Activated CD4-positive, alpha-beta T cell treated with anti-CD3 and anti-CD28 coated beads, Interleukin-2, amount 10 ng/mL, durations not matched to agents 7 days and 5 days (primary cell): ENCODE data around the gene ABHD2. TPM values are rescaled to one million over a fixed set of nuclear protein-coding genes. Genes with fewer than 3 reads are reported as not detected.
"Not testable (repeated sequence)": the region's sequence is repeated elsewhere in the genome, so short reads cannot be mapped to it uniquely, and the experiment has no call there.

ENCODE experiments used
- CTCF ChIA-PET: fragments of 350-600 bp; sonication (Branson Sonifier 250); formaldehyde crosslinking; loops from one replicate; lab custom pipeline; 2021; ENCODE audit warnings: antibody characterized with exemption; lab: Charles Lee
- POLR2A ChIA-PET: fragments of 350-600 bp; sonication (Branson Sonifier 250); formaldehyde crosslinking; loops from one replicate; lab custom pipeline; 2021; ENCODE audit warnings: antibody characterized with exemption; lab: Charles Lee
- DNase-seq: peaks from one replicate; pipeline ENCODE4 v3.0.0-alpha.2; 2020
- H3K27ac Mint-ChIP-seq: one replicate; pipeline ENCODE4 v1.8.0; 2021; ENCODE audit warnings: mild to moderate bottlenecking, moderate library complexity, mixed read lengths
- H3K27me3 Mint-ChIP-seq: one replicate; pipeline ENCODE4 v1.8.0; 2021; ENCODE audit warnings: mixed read lengths
- H3K36me3 Mint-ChIP-seq: one replicate; pipeline ENCODE4 v1.8.0; 2021; ENCODE audit warnings: low read depth, mixed read lengths
- H3K4me1 Mint-ChIP-seq: one replicate; pipeline ENCODE4 v1.8.0; 2021; ENCODE audit warnings: mixed read lengths
- H3K4me3 Mint-ChIP-seq: one replicate; pipeline ENCODE4 v1.8.0; 2021; ENCODE audit warnings: mild to moderate bottlenecking, moderate library complexity, mixed read lengths
- H3K9me3 Mint-ChIP-seq: one replicate; pipeline ENCODE4 v1.8.0; 2021; ENCODE audit warnings: mixed read lengths
- total RNA-seq, 2 experiments: library from RNA; stranded (reverse); gene quantifications; one replicate each; pipeline ENCODE4 v1.2.3, GENCODE V29; 2021

The ABHD2 gene
- total RNA-seq: 10 to 100 TPM; 79.7 to 89.0 TPM

DNA sequence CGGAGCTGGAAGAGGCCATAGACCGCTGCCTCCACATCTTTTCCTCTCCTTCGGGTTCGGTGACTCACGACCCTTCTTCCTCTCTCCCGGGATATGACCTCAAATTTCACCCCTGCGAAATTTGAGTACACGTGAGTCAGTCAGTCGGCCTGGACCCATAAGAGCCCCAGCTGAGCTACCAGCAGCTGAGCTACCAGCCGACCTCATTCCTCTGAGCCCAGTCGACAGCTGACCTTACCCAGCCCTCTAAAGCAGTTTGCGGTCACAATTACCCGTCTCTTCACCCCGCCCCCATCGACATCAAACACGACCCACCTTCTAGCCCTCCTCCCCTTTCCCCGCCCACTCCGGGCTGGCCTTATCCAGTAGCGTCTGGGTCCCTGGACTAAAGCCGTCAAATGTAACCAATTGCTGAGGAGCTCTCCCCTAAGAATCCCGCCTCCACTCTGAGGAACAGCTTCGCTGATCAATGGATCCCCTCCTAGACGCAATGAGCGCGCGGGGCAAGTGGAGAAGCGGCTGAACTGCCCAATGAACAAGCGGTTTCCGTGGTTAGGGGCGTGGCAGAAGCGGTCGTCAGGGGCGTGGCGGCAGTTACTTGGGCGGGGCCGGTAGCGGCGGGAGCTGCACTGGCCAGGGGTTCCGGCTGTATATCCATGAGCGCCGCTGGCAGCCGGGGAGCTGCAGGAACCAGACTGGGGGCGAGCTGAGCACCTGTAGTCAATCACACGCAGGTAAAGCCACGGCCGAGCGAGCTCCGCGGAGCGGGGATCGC, at the start of gene ABHD2:
TSS of gene ABHD2 (plus strand) at position 627 of the 775 bp plus-strand sequence. CDS start 27,872 bp downstream, outside the sequence.
- H3K27ac Mint-ChIP-seq: peak within 1 kb of the TSS; percentile 78
- peaks cover 34% of the 10 kb centered on the region for H3K4me1 Mint-ChIP-seq
- peak; percentile 99 for DNase-seq
- H3K9me3 Mint-ChIP-seq: no peaks in the 10 kb centered on the region
- no peaks in the 10 kb centered on the region for H3K27me3 Mint-ChIP-seq
- ChIA-PET CTCF (interaction anchor here (0.7 to 2.9 kb wide), 11 partner anchors 11 to 271 kb away, joined by 3 to 11 read pairs (median 4); no protein-coding TSS in a partner anchor), POLR2A (interaction anchor here (1.2 kb wide), 1 partner anchor 11 kb away, joined by 4 read pairs; no protein-coding TSS in a partner anchor)
- H3K36me3 Mint-ChIP-seq: peaks cover 3% of the 10 kb centered on the region
- H3K4me3 Mint-ChIP-seq: no peak within 1 kb of the TSS

DNA sequence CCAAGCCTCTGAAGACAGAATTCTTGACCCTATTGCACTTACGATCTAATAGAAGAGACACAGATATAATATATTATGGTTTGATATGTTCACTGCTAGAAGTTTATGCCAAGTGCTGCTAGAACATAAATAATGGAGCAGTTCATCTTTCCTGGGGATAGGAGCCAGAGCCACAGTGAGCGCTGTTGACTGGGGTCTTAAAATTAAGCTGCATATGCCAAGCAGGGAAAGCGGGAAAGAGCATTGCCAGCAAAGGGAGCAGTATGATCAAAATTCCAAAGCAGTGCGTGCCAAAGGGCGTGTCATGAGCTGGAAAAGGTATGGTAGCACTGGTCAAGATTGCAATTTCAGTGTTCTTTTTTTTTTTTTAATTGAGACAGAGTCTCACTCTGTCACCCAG, 49.1 kb upstream of the ABHD2 start:
- Mint-ChIP-seq H3K27ac (no peak overlapping the region), H3K36me3 (no peaks in the 10 kb centered on the region), H3K4me3 (no peak overlapping the region), H3K27me3 (peaks cover 30% of the 10 kb centered on the region), H3K9me3 (no peaks in the 10 kb centered on the region), H3K4me1 (no peaks in the 10 kb centered on the region)
- DNase-seq: no peak
- ChIA-PET CTCF (no interaction called here), POLR2A (no interaction called here)

DNA sequence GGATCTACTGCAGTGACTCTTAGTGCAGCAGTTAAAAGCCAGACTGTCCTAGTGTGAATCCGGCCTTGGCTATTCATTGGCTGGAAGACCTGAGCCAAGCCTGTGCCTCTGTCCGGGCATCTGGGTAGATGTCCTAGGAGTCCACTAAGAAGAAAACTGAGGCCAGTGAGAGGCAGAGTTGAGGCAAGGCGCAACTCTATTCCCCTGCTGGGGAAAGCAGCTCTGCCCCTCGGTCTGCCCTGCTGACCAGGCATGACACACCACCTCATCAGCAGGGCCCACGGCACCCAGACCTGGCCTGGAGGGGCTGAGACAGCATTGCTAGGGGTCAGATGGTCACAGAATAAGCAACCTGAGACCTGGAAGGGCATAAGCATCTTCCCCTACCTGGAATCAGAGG, 46.7 kb upstream of the ABHD2 start:
- Mint-ChIP-seq H3K36me3 (no peaks in the 10 kb centered on the region), H3K27ac (no peak overlapping the region), H3K4me3 (no peak overlapping the region), H3K9me3 (no peaks in the 10 kb centered on the region), H3K27me3 (peaks cover 16% of the 10 kb centered on the region), H3K4me1 (no peaks in the 10 kb centered on the region)
- DNase-seq: no peak
- ChIA-PET CTCF (interaction anchor here (0.6 kb wide), 1 partner anchor 12 kb away, joined by 4 read pairs; no protein-coding TSS in a partner anchor), POLR2A (no interaction called here)

GRCh38 chr15:89042387-89042786, 45.9 kb upstream of the ABHD2 start:
- Mint-ChIP-seq H3K36me3 (no peaks in the 10 kb centered on the region), H3K27ac (no peak overlapping the region), H3K27me3 (peaks cover 15% of the 10 kb centered on the region), H3K9me3 (no peaks in the 10 kb centered on the region), H3K4me1 (no peaks in the 10 kb centered on the region), H3K4me3 (no peak overlapping the region)
- no peak for DNase-seq
- ChIA-PET CTCF (interaction anchor here (0.9 kb wide), 1 partner anchor 147 kb away, joined by 4 read pairs; the partner anchor contains the start of gene HAPLN3), POLR2A (interaction anchor here (0.6 kb wide), 3 partner anchors 12 to 89 kb away, joined by 3 to 4 read pairs (median 3); no protein-coding TSS in a partner anchor)

GRCh38 chr15:89043031-89044002, 44.9 kb upstream of the ABHD2 start:
- H3K27ac Mint-ChIP-seq: no peak overlapping the region
- ChIA-PET POLR2A (interaction anchor here (0.6 kb wide), 1 partner anchor 13 kb away, joined by 3 read pairs; no protein-coding TSS in a partner anchor), CTCF (interaction anchor here (0.9 kb wide), 2 partner anchors 138 to 148 kb away, joined by 3 to 4 read pairs; partner anchors contain the start of gene HAPLN3)
- DNase-seq: no peak
- no peaks in the 10 kb centered on the region for H3K36me3 Mint-ChIP-seq
- no peak overlapping the region for H3K4me3 Mint-ChIP-seq
- no peaks in the 10 kb centered on the region for H3K4me1 Mint-ChIP-seq
- peaks cover 9% of the 10 kb centered on the region for H3K27me3 Mint-ChIP-seq
- H3K9me3 Mint-ChIP-seq: no peaks in the 10 kb centered on the region

DNA sequence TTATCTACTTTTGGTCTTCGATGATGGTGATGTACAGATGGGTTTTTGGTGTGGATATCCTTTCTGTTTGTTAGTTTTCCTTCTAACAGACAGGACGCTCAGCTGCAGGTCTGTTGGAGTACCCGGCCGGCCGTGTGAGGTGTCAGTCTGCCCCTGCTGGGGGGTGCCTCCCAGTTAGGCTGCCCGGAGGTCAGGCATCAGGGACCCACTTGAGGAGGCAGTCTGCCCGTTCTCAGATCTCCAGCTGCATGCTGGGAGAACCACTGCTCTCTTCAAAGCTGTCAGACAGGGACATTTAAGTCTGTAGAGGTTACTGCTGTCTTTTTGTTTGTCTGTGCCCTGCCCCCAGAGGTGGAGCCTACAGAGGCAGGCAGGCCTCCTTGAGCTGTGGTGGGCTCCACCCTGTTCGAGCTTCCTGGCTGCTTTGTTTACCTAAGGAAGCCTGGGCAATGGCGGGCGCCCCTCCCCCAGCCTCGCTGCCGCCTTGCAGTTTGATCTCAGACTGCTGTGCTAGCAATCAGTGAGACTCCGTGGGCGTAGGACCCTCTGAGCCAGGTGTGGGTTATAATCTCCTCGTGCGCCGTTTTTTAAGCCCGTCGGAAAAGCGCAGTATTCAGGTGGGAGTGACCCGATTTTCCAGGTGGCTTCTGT, 39.1 kb upstream of the ABHD2 start:
- H3K36me3 Mint-ChIP-seq, POLR2A ChIA-PET, H3K4me3 Mint-ChIP-seq, DNase-seq, H3K9me3 Mint-ChIP-seq, H3K27me3 Mint-ChIP-seq, CTCF ChIA-PET: not testable (repeated sequence)
- Mint-ChIP-seq H3K4me1 (peaks cover 24% of the 10 kb centered on the region), H3K27ac (peak overlapping the region; percentile 85)

DNA sequence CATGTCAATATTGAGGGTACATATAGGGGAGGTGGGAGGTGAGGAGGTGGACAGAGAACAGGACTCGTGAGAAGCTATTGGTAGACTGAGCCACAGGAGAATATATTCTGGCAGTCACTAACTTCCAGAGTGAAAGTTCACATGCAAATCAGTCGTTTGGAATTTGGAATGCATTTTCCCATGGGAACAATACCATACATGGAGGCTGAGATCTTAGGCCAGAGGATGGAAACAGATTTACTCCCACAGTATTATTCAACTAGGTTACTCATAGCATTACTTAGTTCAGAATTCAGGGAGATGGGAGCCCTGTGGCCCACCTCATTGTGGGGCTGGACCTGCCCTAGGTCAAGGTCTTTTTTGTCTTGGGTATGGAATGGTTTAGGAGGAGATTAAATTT, 36.4 kb upstream of the ABHD2 start:
- Mint-ChIP-seq H3K9me3 (peaks cover 5% of the 10 kb centered on the region), H3K4me1 (peaks cover 24% of the 10 kb centered on the region), H3K4me3 (no peak overlapping the region), H3K27me3 (peaks cover 2% of the 10 kb centered on the region), H3K36me3 (peaks cover 9% of the 10 kb centered on the region), H3K27ac (no peak overlapping the region)
- POLR2A ChIA-PET: no interaction called here
- CTCF ChIA-PET: interaction anchor here (2.5 kb wide), 1 partner anchor 126 kb away, joined by 7 read pairs; no protein-coding TSS in a partner anchor
- no peak for DNase-seq

- Mint-ChIP-seq H3K27me3 (peaks cover 2% of the 10 kb centered on the region), H3K27ac (no peak overlapping the region), H3K4me1 (peaks cover 27% of the 10 kb centered on the region), H3K4me3 (no peak overlapping the region), H3K9me3 (peaks cover 5% of the 10 kb centered on the region), H3K36me3 (peaks cover 9% of the 10 kb centered on the region)
- DNase-seq: no peak
- ChIA-PET POLR2A (interaction anchor here (0.6 kb wide), 1 partner anchor 136 kb away, joined by 3 read pairs; no protein-coding TSS in a partner anchor), CTCF (interaction anchor here (1.2 to 2.5 kb wide), 2 partner anchors 16 to 125 kb away, joined by 4 to 7 read pairs; no protein-coding TSS in a partner anchor)
Measured at GRCh38 chr15:89052474-89052873, 35.8 kb upstream of the ABHD2 start.

DNA sequence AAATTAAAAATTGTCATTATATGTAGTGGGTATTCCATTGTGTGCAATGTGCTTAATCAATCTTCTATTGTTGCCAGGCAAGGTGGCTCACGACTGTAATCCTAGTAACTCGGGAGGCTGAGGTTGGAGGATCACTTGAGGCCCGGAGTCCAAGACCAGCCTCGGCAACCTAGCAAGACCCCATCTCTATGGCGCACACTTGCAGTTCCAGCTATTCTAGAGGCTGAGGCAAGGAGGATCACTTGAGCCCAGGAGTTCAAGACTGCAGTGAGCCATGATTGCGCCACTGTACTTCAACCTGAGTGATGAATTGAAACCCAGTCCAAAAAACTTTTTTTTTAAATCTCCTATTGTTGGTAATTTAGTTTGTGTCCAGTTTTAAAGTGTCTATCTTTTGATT, 33.4 kb upstream of the ABHD2 start:
- Mint-ChIP-seq H3K36me3 (peaks cover 1% of the 10 kb centered on the region), H3K9me3 (peaks cover 3% of the 10 kb centered on the region)
- POLR2A ChIA-PET: no interaction called here

GRCh38 chr15:89057506-89058133, 30.6 kb upstream of the ABHD2 start:
- no peaks in the 10 kb centered on the region for H3K9me3 Mint-ChIP-seq
- peak; percentile 82 for DNase-seq
- H3K4me3 Mint-ChIP-seq: no peak overlapping the region
- H3K27me3 Mint-ChIP-seq: peaks cover 5% of the 10 kb centered on the region
- no peaks in the 10 kb centered on the region for H3K36me3 Mint-ChIP-seq
- CTCF ChIA-PET: interaction anchor here (0.6 to 2.8 kb wide), 27 partner anchors 10 to 264 kb away, joined by 3 to 20 read pairs (median 4); partner anchors contain the start of gene ABHD2
- peaks cover 6% of the 10 kb centered on the region for H3K4me1 Mint-ChIP-seq
- POLR2A ChIA-PET: no interaction called here
- no peak overlapping the region for H3K27ac Mint-ChIP-seq

More for the DNA sequence above, 33.4 kb upstream of the ABHD2 start:
- DNase-seq: no peak
- Mint-ChIP-seq H3K27ac (no peak overlapping the region), H3K27me3 (peaks cover 2% of the 10 kb centered on the region), H3K4me1 (peaks cover 16% of the 10 kb centered on the region), H3K4me3 (no peak overlapping the region)
- CTCF ChIA-PET: interaction anchor here (1.1 to 1.7 kb wide), 2 partner anchors 76 to 189 kb away, joined by 3 read pairs; partner anchors contain the start of gene FANCI

DNA sequence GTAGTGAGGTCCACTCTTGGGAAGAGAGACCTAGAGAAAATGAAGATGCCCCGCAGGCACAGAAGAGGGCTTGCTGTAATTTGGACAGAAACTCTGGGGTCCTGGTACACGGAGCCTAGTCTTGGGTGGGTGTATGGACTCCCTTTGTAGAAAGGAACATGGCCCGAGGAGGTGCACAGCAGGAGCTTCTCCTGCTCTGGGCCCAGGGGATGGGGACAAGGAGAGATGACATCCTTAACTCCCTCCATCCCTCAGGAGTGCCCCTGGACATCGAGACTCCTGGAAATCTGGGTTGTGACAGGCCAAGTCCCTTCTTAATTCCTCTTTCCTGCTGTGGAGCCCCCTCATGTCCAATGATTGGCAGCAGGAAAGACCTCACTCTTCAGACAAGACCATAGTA, 29.9 kb upstream of the ABHD2 start:
- no peaks in the 10 kb centered on the region for H3K36me3 Mint-ChIP-seq
- no peak overlapping the region for H3K4me3 Mint-ChIP-seq
- peaks cover 5% of the 10 kb centered on the region for H3K27me3 Mint-ChIP-seq
- H3K4me1 Mint-ChIP-seq: peaks cover 5% of the 10 kb centered on the region
- H3K27ac Mint-ChIP-seq: no peak overlapping the region
- ChIA-PET POLR2A (no interaction called here), CTCF (interaction anchor here (0.7 to 2.8 kb wide), 13 partner anchors 9 to 120 kb away, joined by 3 to 20 read pairs (median 5); partner anchors contain the start of gene ABHD2)
- no peak for DNase-seq
- no peaks in the 10 kb centered on the region for H3K9me3 Mint-ChIP-seq
